GM04504 (cell line): ENCODE measurements around the gene FARS2.
A peak's percentile ranks its signal among the peaks of the same experiment; 100 is the strongest.

ENCODE experiments used
- DNase-seq: peaks from one replicate; pipeline ENCODE4 v3.0.0-alpha.2; 2012; ENCODE audit warnings: low read depth

FARS2 gene

GRCh38 chr6:5468586-5468985 lies 207.3 kb downstream of the FARS2 start:
- DNase-seq: no peak

GRCh38 chr6:5469101-5469846 lies 208.0 kb downstream of the FARS2 start:
- DNase-seq: no peak

- DNase-seq: peak; percentile 35
Measured at GRCh38 chr6:5471044-5471443, 209.7 kb downstream of the FARS2 start.

GRCh38 chr6:5471637-5472398 lies 210.5 kb downstream of the FARS2 start:
- no peak for DNase-seq

GRCh38 chr6:5472571-5472970 lies 211.3 kb downstream of the FARS2 start:
- no peak for DNase-seq

GRCh38 chr6:5475779-5476178 lies 214.5 kb downstream of the FARS2 start:
- DNase-seq: no peak

- no peak for DNase-seq
Measured at GRCh38 chr6:5478380-5478779, 217.1 kb downstream of the FARS2 start.

- DNase-seq: no peak
Measured at GRCh38 chr6:5481033-5481432, 219.7 kb downstream of the FARS2 start.

GRCh38 chr6:5481750-5482149 lies 220.4 kb downstream of the FARS2 start:
- DNase-seq: no peak

GRCh38 chr6:5482619-5483018 lies 221.3 kb downstream of the FARS2 start:
- no peak for DNase-seq

- no peak for DNase-seq
Measured at GRCh38 chr6:5484692-5485091, 223.4 kb downstream of the FARS2 start.

GRCh38 chr6:5486214-5486613 lies 224.9 kb downstream of the FARS2 start:
- DNase-seq: no peak

GRCh38 chr6:5490501-5491069 lies 229.3 kb downstream of the FARS2 start:
- DNase-seq: no peak

- DNase-seq: no peak
Measured at GRCh38 chr6:5492356-5492755, 231.0 kb downstream of the FARS2 start.

- DNase-seq: no peak
Measured at GRCh38 chr6:5493806-5494205, 232.5 kb downstream of the FARS2 start.

- peak; percentile 87 for DNase-seq
Measured at GRCh38 chr6:5497896-5498578, 236.7 kb downstream of the FARS2 start.

- DNase-seq: no peak
Measured at GRCh38 chr6:5498579-5498899, 237.2 kb downstream of the FARS2 start.

- DNase-seq: peak; percentile 46
Measured at GRCh38 chr6:5499644-5500306, 238.5 kb downstream of the FARS2 start.

- no peak for DNase-seq
Measured at GRCh38 chr6:5501837-5502236, 240.5 kb downstream of the FARS2 start.

GRCh38 chr6:5504078-5504477 lies 242.8 kb downstream of the FARS2 start:
- DNase-seq: no peak

GRCh38 chr6:5506149-5506548 lies 244.8 kb downstream of the FARS2 start:
- DNase-seq: no peak

- no peak for DNase-seq
Measured at GRCh38 chr6:5506597-5506996, 245.3 kb downstream of the FARS2 start.
